Fibroblast of gingiva (primary cell): ENCODE results near the gene RASA4.
"Not testable (repeated sequence)": the region's sequence is repeated elsewhere in the genome, so short reads cannot be mapped to it uniquely, and the experiment has no call there.

Experiments used
- DNase-seq: peaks from one replicate; pipeline ENCODE4 v3.0.0-alpha.2; 2011; ENCODE audit warnings: low read depth

Gene RASA4

DNA sequence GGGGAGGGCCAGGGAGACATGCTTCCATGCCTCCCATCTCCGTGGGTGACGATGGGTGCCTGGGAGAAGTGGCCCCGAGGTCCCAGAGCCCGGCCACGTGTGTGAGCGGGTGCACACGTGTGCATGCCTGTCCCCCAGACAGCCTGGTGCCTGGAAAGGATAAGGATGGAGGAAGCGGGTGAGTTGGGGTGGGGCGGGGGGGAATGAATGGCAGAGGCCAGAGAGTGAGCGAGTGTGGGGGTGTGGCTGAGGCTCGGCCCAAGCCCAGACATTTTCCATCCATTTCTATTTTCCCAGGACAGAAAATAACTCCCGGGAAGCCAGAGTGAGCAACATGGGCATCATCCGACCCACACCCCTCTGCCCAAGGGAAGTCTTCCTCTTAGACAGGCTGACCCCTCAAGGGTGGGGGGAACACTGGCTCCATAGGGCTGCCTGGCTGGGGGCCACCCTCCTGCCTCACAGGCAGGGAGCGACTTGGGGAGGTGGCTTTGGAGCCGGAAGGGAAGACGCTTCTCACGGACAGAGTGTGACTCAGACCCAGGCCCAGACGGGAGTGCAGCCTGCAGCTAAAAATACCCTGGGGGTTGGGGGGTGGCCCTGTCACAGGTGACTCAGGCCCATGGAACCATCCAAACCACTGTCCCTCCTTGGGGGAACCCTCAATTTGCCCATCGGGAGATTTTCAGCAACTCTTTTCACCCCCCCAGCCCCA lies 12.0 kb downstream of the RASA4 start:
- DNase-seq: not testable (repeated sequence)

GRCh38 chr7:102602317-102602716 lies 14.2 kb downstream of the RASA4 start:
- DNase-seq: not testable (repeated sequence)

DNA sequence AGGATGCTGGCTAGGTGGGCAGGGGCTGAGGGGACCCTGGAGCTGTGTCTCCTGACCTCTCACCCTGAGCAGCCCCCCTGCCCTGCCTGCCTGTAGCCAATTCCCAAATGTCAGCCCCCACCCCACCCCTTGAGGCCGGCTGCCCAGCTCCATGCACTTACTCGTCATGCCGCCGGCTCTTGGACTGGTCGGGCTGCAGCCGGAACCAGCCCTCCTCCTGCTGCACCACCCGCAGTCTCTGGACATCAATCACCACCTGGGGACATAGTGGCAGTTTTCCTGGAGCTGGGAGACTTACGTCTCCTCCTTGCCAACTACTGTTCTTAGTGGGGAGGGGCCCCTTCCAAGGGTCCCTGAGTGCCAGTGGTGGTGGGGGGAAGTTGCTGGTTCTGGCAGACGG lies 16.9 kb downstream of the RASA4 start:
- not testable (repeated sequence) for DNase-seq

DNA sequence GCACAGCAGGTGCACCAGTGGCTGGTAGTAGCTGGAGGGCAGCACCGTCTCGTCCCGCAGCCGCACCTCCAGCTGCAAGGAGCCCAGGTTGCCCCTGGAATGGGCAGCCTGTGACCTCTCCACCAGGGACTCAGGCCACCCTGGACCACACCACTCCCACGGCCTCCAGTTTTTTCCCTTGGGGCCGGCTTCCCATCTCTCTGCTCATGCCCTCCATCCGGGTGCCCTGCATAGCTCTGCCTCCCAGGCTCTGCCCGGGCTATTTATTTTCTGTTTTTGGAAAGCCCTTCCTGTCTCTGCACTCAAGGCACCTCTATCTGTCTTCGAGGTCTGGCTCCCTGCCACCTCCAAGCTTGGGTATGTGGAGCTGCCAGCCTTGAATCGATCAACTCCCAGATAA lies 20.5 kb downstream of the RASA4 start:
- DNase-seq: not testable (repeated sequence)

DNA sequence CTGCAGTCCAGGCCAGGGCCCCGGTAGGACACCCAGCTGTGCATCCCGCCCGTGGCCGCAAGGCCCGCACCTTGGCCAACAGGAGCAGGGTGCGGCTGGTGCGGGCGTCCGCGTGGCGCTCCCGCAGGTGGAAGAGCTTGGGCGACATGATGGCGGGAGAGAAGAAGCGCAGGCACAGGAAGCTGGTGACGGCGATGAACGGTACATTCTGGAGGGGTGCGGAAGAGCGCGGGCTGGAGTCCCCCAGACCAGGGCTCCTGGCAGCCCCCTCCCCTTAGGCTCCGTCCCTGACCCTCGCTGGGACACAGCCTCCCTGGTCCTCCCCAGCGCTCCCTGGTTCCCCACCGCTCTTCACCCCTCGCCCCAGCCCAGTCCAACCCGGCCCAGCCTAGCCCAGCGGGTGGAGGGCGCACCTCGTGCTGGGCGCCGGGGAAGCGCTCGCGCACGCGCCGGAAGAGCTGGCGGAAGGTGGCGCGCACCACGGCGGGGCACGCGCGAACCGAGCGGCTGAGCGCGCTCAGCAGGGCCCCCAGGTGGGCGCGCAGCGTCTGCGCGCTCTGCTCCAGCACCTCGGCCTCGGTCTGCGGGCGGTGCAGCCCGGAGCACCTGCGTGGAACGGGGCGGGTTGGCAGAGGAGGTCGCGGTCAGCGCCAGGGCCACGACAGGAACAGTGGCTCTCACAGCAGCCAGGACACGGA lies 22.8 kb downstream of the RASA4 start:
- not testable (repeated sequence) for DNase-seq

- not testable (repeated sequence) for DNase-seq
Measured at GRCh38 chr7:102592477-102593019, 24.0 kb downstream of the RASA4 start.

GRCh38 chr7:102589857-102590256 lies 26.7 kb downstream of the RASA4 start:
- not testable (repeated sequence) for DNase-seq

DNA sequence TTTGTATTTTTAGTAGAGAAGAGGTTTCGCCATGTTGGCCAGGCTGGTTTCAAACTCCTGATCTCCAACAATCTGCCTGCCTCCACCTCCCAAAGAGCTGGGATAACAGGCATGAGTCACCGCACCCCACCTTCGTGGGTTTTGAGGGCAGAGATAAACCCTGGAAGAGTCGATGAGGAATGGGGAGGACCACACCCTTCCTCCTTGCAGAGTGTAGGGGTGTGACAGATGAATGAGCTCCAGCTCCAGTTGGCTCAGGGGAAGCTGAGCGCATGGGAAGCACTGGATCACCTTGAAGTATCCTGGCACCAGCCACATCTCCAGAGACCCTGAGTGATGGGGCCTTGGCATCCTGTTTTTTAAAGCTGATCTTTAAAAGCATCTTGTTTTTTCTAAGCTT lies 33.1 kb downstream of the RASA4 start:
- DNase-seq: not testable (repeated sequence)

DNA sequence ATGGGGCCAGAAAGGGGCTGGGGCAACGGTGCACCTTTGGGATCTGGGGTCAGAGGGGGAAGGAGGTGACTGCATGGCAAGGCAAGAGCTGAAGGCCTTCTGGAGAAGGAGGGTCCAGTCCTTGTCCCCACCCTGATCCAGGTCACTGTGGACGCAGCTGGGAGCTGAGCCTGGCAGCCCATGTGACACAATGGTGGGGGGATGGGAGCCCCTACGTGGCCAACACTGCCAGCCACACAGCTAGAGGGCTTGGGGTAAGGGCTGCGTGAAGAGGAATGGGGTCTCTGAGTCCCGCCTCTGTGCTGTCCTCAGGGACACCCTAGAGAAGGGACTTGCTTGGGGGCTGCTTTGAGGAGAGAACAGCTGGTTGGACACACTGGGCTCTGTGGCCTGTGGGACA lies 34.8 kb downstream of the RASA4 start:
- not testable (repeated sequence) for DNase-seq

GRCh38 chr7:102578486-102578885 lies 38.1 kb downstream of the RASA4 start:
- not testable (repeated sequence) for DNase-seq

GRCh38 chr7:102577315-102578240 lies 39.0 kb downstream of the RASA4 start:
- DNase-seq: not testable (repeated sequence)

DNA sequence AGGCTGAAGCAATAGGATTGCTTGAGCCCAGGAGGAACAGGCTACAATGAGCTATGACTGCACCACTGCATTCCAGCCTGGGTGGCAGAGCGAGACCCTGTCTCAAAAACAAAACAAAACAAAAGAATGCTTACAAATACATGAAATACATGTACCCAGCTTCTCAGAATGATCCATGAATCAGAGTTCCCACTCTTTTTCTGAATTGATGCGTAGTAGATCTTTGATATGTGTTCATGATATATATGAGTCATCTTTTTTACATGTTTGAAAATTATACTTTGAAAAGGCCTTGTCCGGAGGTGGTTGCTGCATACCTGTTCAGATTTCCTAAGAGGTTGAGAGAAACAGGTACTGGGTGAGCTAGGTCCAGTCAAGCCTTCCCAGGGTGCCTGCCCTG lies 40.2 kb downstream of the RASA4 start:
- DNase-seq: not testable (repeated sequence)

GRCh38 chr7:102574607-102575006 lies 41.9 kb downstream of the RASA4 start:
- DNase-seq: not testable (repeated sequence)

GRCh38 chr7:102572261-102573239 lies 44.0 kb downstream of the RASA4 start, which contains the start of gene POLR2J3:
Gene POLR2J3, minus strand, starts transcription at chr7:102572583. Its CDS starts 62 bp downstream, at chr7:102572521.
- DNase-seq: peak; percentile 87

DNA sequence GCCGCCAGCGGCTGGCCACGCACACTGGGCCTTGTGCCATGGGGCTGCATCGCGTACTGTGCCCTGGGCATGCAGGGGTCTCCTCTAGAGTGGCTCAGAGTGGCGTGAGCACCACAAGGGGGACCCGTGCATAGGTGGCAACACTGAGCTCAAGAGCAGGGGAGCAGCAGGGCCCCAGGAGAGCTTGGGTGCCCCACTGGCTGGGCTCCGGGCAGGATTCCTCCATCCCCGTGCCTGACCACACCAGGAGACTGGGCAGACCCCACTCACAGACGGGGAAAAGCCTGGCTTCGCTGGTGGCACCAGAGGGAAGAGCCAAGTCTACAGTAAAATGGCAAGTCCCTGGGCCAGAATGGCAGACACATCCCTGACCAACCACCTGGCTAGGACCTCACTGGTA lies 47.9 kb downstream of the RASA4 start:
- DNase-seq: not testable (repeated sequence)

DNA sequence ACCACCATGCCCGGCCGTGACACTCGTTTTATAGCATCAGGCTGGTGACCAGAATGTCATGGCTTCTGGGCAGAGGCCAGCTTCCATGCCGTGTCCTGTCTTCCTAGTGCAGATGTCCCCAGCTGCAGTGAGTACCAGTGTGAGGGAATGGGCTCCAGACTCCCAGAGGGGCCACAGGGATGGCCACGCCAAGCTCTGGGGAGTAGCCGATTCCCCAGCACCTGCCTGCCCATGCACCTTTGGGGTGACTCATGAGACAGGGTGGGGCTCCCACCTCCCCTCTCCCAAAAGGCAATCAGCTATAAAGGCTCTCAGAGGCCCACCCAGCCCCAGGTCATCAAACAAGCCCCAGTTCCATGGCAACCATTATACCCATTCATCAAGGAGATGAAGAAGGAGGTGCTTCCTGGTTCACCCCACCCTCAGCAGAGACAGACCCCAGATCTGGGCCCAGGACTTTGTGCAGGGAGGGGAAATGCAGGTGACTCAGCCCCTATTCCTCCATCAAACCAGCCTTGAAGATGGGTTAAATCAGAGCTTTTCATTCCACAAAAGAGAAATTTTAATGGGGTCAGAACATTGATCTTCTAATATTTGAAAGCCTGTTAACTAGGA lies 65.6 kb downstream of the RASA4 start, which contains the start of gene SPDYE2:
Gene SPDYE2 (plus strand): TSS at position 419 of the 615 bp plus-strand sequence. CDS start 2,030 bp downstream, outside the sequence.
- not testable (repeated sequence) for DNase-seq

- DNase-seq: not testable (repeated sequence)
Measured at GRCh38 chr7:102546353-102546752, 70.2 kb downstream of the RASA4 start.

- DNase-seq: not testable (repeated sequence)
Measured at GRCh38 chr7:102545288-102545687, 71.3 kb downstream of the RASA4 start.

DNA sequence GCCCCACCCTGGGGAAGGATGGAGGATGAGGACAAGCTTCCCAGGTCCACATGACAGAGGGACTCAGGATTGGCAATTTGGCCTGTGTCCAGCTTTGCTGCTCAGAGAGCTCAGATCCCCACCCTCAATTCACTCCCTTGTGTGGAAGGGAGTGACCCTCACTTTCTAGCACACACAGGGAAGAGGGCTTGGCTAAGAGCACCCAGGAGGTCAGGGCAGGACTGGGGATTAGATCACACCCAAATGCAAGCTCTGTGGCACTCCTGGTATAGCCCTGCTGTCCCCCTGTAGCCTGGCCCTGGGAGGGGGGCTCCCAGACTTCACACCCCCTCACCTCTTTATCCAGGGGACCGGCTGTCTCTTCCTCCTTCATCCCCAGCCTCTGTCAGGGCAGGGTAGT lies 72.2 kb downstream of the RASA4 start:
- DNase-seq: not testable (repeated sequence)

DNA sequence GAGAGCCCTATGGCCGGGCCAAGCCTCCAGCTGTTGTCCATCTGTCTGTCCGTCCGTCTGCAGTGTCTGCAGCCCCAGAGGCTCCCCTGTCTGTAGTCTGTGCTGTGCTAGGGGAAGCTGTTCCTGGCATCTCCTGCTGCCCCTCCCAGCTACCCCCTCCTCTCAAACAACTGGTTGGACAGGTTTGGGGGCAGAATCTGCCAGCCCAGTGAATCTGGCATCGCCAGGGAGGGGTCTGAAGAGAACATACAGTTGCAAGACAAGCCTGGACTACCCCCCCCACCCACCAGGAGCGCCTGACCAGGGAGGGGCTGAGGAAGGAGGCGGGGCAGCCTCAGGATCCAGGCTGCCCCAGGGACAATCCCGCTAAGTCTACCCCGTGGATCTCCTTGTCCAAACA lies 73.0 kb downstream of the RASA4 start, which contains the start of gene UPK3BL2:
Gene UPK3BL2 (minus strand): TSS at position 101 of the 400 bp plus-strand sequence. CDS start 60 bp downstream, at position 41.
- not testable (repeated sequence) for DNase-seq
